ENCODE measurements around the gene MTA3.

GRCh38 chr2:42569883-42570282 is 1.5 kb downstream of the MTA3 start:
- TF ChIP-seq CTCF (IDR thresholded peaks at IDR 0.05; ENCODE audit: low read depth, low read length) (no peak), EZH2phosphoT487 (IDR thresholded peaks at IDR 0.05; ENCODE audit: low read depth) (no peak)
